ENCODE results near the gene TIMP3. TPM values are rescaled to one million over a fixed set of nuclear protein-coding genes. Genes with fewer than 3 reads are reported as not detected.

TIMP3 gene
- polyA plus RNA-seq, 3 donors = not detected

DNA sequence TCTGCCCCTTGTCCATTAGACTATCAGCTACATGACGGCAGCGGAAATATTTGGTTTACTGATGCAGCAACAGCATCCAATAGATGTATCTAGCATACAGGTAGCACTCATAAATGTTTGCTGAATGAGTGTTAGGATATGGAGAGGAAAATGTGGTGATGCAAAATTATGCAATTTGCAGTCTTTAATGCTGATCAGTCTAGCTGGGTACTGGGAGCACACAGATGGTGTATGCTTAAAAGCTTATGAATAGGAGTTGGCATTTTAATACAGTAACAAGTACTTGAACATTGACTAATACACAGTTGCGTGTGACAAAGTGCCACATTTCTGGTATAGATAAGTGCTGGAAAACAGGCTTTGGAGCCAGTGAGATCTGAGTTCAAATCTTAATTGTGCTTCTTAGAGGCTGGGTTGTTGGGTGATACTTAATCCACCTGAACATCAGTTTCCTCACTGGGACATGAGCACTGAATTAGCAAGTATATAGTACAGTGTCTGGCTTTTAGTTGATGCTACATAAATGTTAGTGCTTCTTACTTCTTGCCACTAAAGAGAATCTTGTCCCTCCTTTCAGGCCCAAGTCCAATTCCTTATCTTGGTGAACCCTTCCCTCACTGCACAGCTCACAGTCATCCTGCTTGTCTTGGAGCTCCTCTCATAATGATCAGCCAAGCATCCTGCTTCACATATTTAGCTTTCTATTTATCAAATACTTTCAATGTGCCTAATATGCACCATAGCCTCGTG lies 99.6 kb downstream of the TIMP3 start:
- H3K4me3 Mint-ChIP-seq = no peak overlapping the region
- WGBS (ENCODE audit: insufficient coverage) = 100% methylated on average over 1 of the region's 4 CpGs
- intact Hi-C loops (cut with micrococcal nuclease) = no loop called here
- Histone ChIP-seq H3K9ac (ENCODE audit: insufficient read depth, low read length, poor library complexity, severe bottlenecking) (no peak overlapping the region), H3K9me3 (replicated peaks in 1 of 2; ENCODE audit: control insufficient read depth in 1 of 2, insufficient read depth in 1 of 2, low read length in 2 of 2) (no peaks in the 10 kb centered on the region), H3K36me3 (replicated peaks in 1 of 2; ENCODE audit: control insufficient read depth in 1 of 2, insufficient read depth in 2 of 2, low read length in 2 of 2) (no peaks in the 10 kb centered on the region), H3K4me3 (replicated peaks in 1 of 3; ENCODE audit: low read depth in 2 of 3, low read length in 3 of 3) (no peak overlapping the region), H3K27me3 (ENCODE audit: control insufficient read depth in 2 of 2, insufficient read depth in 2 of 2, low read length in 2 of 2) (no peaks in the 10 kb centered on the region), H3K79me2 (ENCODE audit: insufficient read depth, low read length) (no peaks in the 10 kb centered on the region), H3K4me1 (ENCODE audit: control insufficient read depth in 1 of 2, insufficient read depth in 2 of 2, low read length in 2 of 2) (no peaks in the 10 kb centered on the region), H3K27ac (ENCODE audit: low read depth in 1 of 2, low read length in 2 of 2) (no peak overlapping the region), H4K20me1 (ENCODE audit: insufficient read depth, low read length) (no peaks in the 10 kb centered on the region), H2AFZ (ENCODE audit: insufficient read depth, low read depth, low read length, poor library complexity, severe bottlenecking) (no peak overlapping the region), H3K4me2 (replicated peaks; ENCODE audit: extremely low read depth, low read length, poor library complexity, severe bottlenecking) (no peak overlapping the region)
- H3K36me3 Mint-ChIP-seq = no peaks in the 10 kb centered on the region
- H3K9me3 Mint-ChIP-seq = peaks cover 0 to 5% (median 0%) of the 10 kb centered on the region in 7 donors
- no peak for DNase-seq
- no peaks in the 10 kb centered on the region for H3K27me3 Mint-ChIP-seq (ENCODE audit: low read depth in 3 of 3)
- peaks cover 5% of the 10 kb centered on the region for H3K4me1 Mint-ChIP-seq
- H3K27ac Mint-ChIP-seq = no peak overlapping the region
- TF ChIP-seq, protein P1, sequence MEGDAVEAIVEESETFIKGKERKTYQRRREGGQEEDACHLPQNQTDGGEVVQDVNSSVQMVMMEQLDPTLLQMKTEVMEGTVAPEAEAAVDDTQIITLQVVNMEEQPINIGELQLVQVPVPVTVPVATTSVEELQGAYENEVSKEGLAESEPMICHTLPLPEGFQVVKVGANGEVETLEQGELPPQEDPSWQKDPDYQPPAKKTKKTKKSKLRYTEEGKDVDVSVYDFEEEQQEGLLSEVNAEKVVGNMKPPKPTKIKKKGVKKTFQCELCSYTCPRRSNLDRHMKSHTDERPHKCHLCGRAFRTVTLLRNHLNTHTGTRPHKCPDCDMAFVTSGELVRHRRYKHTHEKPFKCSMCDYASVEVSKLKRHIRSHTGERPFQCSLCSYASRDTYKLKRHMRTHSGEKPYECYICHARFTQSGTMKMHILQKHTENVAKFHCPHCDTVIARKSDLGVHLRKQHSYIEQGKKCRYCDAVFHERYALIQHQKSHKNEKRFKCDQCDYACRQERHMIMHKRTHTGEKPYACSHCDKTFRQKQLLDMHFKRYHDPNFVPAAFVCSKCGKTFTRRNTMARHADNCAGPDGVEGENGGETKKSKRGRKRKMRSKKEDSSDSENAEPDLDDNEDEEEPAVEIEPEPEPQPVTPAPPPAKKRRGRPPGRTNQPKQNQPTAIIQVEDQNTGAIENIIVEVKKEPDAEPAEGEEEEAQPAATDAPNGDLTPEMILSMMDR (IDR thresholded peaks at IDR 0.05) = no peak

GRCh38 chr22:32901925-32902324 lies 100.4 kb downstream of the TIMP3 start:
- intact Hi-C loops (cut with micrococcal nuclease) = no loop called here
- H2AFZ ChIP-seq (ENCODE audit: insufficient read depth, low read depth, low read length, poor library complexity, severe bottlenecking) = no peak overlapping the region
- H3K79me2 ChIP-seq (ENCODE audit: insufficient read depth, low read length) = no peaks in the 10 kb centered on the region
- H3K9ac ChIP-seq (ENCODE audit: insufficient read depth, low read length, poor library complexity, severe bottlenecking) = no peak overlapping the region
- H3K9me3 ChIP-seq (replicated peaks in 1 of 2; ENCODE audit: control insufficient read depth in 1 of 2, insufficient read depth in 1 of 2, low read length in 2 of 2) = no peaks in the 10 kb centered on the region
- H3K27me3 ChIP-seq (ENCODE audit: control insufficient read depth in 2 of 2, insufficient read depth in 2 of 2, low read length in 2 of 2) = no peaks in the 10 kb centered on the region
- H3K4me1 ChIP-seq (ENCODE audit: control insufficient read depth in 1 of 2, insufficient read depth in 2 of 2, low read length in 2 of 2) = no peaks in the 10 kb centered on the region
- Mint-ChIP-seq H3K4me3 (no peak overlapping the region), H3K27ac (no peak overlapping the region), H3K9me3 (peaks cover 0 to 5% (median 0%) of the 10 kb centered on the region in 7 donors), H3K27me3 (ENCODE audit: low read depth in 3 of 3) (no peaks in the 10 kb centered on the region), H3K4me1 (peaks cover 5% of the 10 kb centered on the region), H3K36me3 (no peaks in the 10 kb centered on the region)
- DNase-seq = no peak
- H3K4me3 ChIP-seq (replicated peaks in 1 of 3; ENCODE audit: low read depth in 2 of 3, low read length in 3 of 3) = no peak overlapping the region
- H3K36me3 ChIP-seq (replicated peaks in 1 of 2; ENCODE audit: control insufficient read depth in 1 of 2, insufficient read depth in 2 of 2, low read length in 2 of 2) = no peaks in the 10 kb centered on the region
- TF ChIP-seq, protein P1 (IDR thresholded peaks at IDR 0.05) = no peak
- H4K20me1 ChIP-seq (ENCODE audit: insufficient read depth, low read length) = no peaks in the 10 kb centered on the region
- no peak overlapping the region for H3K27ac ChIP-seq (ENCODE audit: low read depth in 1 of 2, low read length in 2 of 2)
- H3K4me2 ChIP-seq (replicated peaks; ENCODE audit: extremely low read depth, low read length, poor library complexity, severe bottlenecking) = no peak overlapping the region
- no CpG with 5 or more reads among the region's 1 CpG for WGBS (ENCODE audit: insufficient coverage)
